ENCODE results near the gene SLC27A2.

GRCh38 chr15:50182219-50183013, 420 bp downstream of the SLC27A2 start:
- no peak for TF ChIP-seq GATA2 (IDR thresholded peaks at IDR 0.05; ENCODE audit: low read depth, low read length)
- TF ChIP-seq GATA3 (IDR thresholded peaks at IDR 0.05; ENCODE audit: low read depth, low read length): no peak
